ENCODE results near the gene FBXL7.

FBXL7 gene

GRCh38 chr5:15887093-15887492 lies 387.1 kb downstream of the FBXL7 start:
- no peak for DNase-seq (ENCODE audit: low read depth in 2 of 2)
- H3K4me3 ChIP-seq (replicated peaks in 1 of 2; ENCODE audit: low read depth in 2 of 2, low read length in 2 of 2) = no peak overlapping the region
- TF ChIP-seq CTCF (IDR thresholded peaks at IDR 0.05; ENCODE audit: low read depth, low read length) = no peak

- DNase-seq (ENCODE audit: low read depth in 2 of 2) = no peak
- no peak overlapping the region for H3K4me3 ChIP-seq (replicated peaks in 1 of 2; ENCODE audit: low read depth in 2 of 2, low read length in 2 of 2)
- no peak for TF ChIP-seq CTCF (IDR thresholded peaks at IDR 0.05; ENCODE audit: low read depth, low read length)
These were observed 389.0 kb downstream of the FBXL7 start for GRCh38 chr5:15889001-15889400.

GRCh38 chr5:15893866-15894265 lies 393.9 kb downstream of the FBXL7 start:
- no peak for TF ChIP-seq CTCF (IDR thresholded peaks at IDR 0.05; ENCODE audit: low read depth, low read length)
- H3K4me3 ChIP-seq (replicated peaks in 1 of 2; ENCODE audit: low read depth in 2 of 2, low read length in 2 of 2) = no peak overlapping the region
- DNase-seq (ENCODE audit: low read depth in 2 of 2) = no peak

- no peak for TF ChIP-seq CTCF (IDR thresholded peaks at IDR 0.05; ENCODE audit: low read depth, low read length)
- DNase-seq (ENCODE audit: low read depth in 2 of 2) = peak in 1 of 2 donors; percentile 38
- no peak overlapping the region for H3K4me3 ChIP-seq (replicated peaks in 1 of 2; ENCODE audit: low read depth in 2 of 2, low read length in 2 of 2)
These were observed 397.7 kb downstream of the FBXL7 start for GRCh38 chr5:15897656-15898055.

GRCh38 chr5:15898641-15899040 lies 398.7 kb downstream of the FBXL7 start:
- TF ChIP-seq CTCF (IDR thresholded peaks at IDR 0.05; ENCODE audit: low read depth, low read length) = no peak
- DNase-seq (ENCODE audit: low read depth in 2 of 2) = no peak
- H3K4me3 ChIP-seq (replicated peaks in 1 of 2; ENCODE audit: low read depth in 2 of 2, low read length in 2 of 2) = no peak overlapping the region

GRCh38 chr5:15899481-15899880 lies 399.5 kb downstream of the FBXL7 start:
- no peak overlapping the region for H3K4me3 ChIP-seq (replicated peaks in 1 of 2; ENCODE audit: low read depth in 2 of 2, low read length in 2 of 2)
- no peak for DNase-seq (ENCODE audit: low read depth in 2 of 2)
- no peak for TF ChIP-seq CTCF (IDR thresholded peaks at IDR 0.05; ENCODE audit: low read depth, low read length)

- no peak for TF ChIP-seq CTCF (IDR thresholded peaks at IDR 0.05; ENCODE audit: low read depth, low read length)
- DNase-seq (ENCODE audit: low read depth in 2 of 2) = no peak
- no peak overlapping the region for H3K4me3 ChIP-seq (replicated peaks in 1 of 2; ENCODE audit: low read depth in 2 of 2, low read length in 2 of 2)
These were observed 401.2 kb downstream of the FBXL7 start for GRCh38 chr5:15901151-15901550.
